Fibroblast of skin of right biceps (primary cell): ENCODE results near the gene CLEC4G.

Experiments used
- DNase-seq: peaks from one replicate; pipeline ENCODE4 v3.0.0-alpha.2; 2013

The CLEC4G gene

GRCh38 chr19:7720351-7720750 is 11.6 kb downstream of the CLEC4G start:
- DNase-seq: no peak

- no peak for DNase-seq
Measured at GRCh38 chr19:7718668-7719067, 13.2 kb downstream of the CLEC4G start.

DNA sequence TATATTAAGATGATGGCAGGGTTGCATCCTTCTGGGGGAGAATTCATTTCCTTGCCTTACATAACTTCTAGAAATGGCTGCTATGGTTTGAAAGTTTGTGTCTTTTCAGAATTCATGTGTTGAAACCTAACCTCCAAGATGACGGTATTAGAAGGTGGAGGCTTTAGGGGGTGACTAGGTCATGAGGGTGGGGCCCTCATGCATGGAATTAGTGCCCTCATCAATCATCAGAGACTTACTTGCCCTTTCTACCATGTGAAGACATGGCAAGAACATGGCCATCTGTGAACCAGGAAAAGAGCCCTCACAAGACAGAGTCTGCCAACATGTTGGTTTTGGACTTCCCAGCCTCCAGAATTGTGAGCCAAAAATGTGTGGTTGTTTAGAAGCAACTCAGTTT is 15.1 kb downstream of the CLEC4G start:
- no peak for DNase-seq

- no peak for DNase-seq
Measured at GRCh38 chr19:7715671-7716070, 16.2 kb downstream of the CLEC4G start.

DNA sequence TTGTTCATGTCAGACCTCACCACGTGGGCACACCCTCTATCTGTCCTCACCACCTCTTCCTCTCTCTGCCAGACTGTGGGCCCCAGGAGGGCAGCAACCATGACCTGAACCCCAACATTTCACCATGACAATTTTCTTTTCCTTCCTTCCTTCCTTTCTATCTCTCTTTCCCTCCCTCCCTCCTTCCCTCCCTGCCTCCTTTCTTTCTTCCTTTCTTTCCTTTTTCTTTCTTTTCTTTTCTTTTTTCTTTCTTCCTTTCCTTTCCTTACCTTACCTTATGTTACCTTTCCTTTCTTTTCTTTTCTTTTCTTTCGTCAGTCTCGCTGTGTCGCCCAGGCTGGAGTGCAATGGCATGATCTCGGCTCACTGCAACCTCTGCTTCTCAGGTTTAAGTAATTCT is 21.3 kb downstream of the CLEC4G start:
- no peak for DNase-seq

DNA sequence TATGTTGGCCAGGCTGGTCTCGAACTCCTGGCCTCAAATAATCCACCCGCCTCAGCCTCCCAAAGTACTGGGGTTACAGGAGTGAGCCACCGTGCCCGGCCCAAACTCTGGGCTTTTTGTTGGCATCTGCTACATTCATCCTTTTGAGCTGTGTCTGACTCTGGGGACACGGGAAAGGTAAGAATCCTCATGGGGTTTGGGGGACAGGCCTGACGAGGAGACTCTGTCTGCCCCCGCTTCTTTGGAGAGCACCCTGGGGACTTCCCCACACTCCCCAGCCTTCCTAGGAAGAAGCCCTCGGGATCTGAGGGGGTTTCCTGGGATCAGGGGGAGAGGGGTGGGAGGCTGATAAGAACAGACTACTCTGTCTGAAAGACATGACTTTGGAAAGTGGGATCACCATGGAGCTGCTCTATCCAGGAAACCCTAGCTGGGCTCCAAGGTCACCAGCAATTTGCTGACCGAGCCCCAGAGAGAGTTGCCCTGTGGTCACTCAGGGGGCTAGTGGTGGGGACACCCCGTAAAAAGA is 21.9 kb downstream of the CLEC4G start:
- DNase-seq: no peak

- no peak for DNase-seq
Measured at GRCh38 chr19:7706955-7707456, 24.9 kb downstream of the CLEC4G start.

GRCh38 chr19:7706188-7706954 is 25.5 kb downstream of the CLEC4G start:
- no peak for DNase-seq

- no peak for DNase-seq
Measured at GRCh38 chr19:7705387-7706187, 26.3 kb downstream of the CLEC4G start.

- DNase-seq: no peak
Measured at GRCh38 chr19:7704280-7705060, 27.4 kb downstream of the CLEC4G start.

DNA sequence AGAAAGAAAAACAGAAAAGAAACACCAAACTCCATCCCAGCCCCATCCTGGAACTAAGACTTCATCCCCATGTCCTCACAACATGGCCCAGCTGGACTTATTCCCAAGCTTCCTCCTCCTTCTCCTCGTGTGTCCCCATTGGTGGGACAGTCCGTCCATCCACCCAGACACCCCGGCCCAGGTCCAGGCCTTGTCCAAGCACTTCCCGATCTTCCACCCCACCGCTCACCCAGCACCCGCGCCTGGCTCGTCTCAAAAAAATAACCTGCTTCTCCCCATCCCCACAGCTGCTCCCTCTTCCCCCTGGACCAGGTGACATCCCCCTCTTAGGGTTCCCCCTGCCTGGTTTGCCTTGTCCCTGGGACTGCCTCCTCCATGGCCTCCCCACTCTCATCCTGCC is 28.6 kb downstream of the CLEC4G start:
- DNase-seq: no peak

DNA sequence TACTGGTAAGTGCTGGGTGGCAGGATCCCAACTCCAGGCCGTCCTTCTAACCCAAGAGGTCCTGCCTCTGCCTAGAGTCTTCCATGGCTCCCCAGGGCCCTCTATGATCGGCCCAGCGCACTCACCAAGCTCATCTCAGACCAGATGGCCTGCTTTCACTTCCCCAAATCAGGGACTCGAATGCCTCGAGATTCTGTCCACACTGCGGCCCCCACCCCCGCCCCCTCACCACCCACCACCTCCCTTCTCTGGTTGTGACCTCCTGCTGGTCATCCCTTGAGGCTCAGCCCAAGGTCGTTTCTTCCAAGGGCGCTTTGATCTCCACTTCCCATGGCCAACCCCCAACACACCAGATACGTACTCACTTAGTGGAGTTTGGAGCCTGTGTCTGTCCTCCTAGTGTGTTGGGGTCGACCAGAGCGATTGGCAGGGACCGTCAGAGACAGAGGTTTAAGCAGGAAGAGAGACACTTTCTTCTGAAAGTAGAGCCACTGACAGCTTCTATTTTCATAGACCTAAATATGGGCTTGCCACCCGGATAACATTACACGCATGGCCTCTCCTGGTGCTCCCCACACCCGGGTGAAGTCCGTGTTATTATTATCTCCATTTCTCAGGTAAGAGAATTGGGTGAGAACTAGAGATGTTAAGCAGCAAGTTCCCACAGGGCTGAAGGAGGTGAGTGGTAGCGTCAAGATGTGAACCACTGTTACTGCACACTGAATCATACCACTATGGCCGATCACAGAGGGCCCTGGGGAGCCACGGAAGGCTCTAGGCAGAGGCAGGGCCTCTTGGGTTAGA is 30.1 kb downstream of the CLEC4G start, which contains the start of gene FCER2:
FCER2 (minus strand) TSS at position 478 of the 804 bp plus-strand sequence. CDS start 2,371 bp downstream, outside the sequence.
- no peak for DNase-seq

DNA sequence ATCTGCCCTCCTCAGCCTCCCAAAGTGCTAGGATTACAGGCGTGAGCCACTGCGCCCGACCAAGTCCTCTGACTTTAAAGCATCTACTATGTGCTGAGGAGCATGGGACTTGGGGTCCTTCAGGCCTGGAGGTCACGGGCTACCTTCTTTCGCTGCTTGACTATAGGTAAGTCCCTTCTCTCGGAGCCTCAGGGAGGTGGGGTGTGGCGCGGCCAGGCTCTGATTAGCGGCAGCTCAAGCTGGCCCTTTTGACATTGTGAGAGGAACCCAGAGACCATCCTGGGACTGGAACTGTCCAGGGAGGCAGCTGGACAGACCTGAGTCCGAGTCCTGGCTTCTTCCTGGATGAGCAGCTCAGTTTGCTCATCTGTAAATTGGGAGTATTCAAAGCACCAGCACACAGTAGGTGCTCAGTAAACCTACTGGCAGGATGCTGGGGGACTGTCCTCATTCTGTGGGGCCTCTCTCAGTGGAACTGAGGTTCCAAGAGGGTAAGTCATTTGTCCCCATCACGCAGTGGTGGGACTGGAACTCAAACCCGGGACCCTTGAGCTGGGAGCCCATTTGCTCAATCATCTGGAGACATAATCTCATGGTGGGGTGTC is 30.8 kb downstream of the CLEC4G start:
- DNase-seq: no peak

DNA sequence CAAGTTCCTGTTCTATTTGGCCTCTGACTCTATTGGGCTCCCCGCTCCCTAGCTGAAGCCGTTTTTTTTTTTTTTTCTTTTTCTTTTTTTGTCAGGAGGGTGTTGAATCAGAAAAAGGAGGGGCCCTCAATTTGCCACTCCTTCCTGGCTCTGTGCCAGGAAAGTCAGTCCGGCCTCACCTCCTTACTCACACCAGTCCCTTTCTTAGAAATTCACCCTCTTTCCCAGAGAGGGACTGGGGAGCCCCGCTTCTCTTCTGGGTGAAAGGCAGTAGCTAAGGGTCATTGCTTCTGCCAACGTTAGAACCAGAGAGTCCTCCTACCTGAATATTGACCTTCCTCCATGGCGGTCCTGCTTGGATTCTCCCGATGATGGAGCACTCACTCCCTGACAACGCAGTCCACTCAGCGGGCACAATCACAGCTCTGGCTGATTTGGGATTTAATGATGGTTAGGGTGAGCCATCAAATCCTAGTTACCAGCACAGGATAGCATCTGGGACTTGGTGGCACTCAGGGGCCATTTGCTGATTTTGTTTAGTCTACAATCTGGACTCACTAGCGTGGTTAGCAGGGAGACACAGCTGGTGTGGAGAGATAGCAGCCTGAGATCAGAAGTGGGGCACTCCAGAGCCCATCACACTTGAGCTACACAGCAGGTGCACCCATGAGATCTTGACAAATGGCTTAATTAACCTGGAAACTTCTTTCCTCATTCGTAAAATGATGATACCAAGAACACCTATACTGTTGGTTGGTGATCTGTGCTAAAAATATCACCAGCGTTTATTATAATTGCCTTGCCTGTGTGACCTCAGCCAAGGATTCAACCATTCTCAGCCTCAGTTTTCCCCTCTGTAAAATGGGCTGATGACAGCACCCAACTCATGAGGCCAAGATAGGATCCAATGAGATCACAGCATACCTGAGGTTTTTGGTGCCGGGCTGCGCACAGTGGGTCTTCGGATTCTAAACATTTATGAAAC is 32.2 kb downstream of the CLEC4G start:
- no peak for DNase-seq

DNA sequence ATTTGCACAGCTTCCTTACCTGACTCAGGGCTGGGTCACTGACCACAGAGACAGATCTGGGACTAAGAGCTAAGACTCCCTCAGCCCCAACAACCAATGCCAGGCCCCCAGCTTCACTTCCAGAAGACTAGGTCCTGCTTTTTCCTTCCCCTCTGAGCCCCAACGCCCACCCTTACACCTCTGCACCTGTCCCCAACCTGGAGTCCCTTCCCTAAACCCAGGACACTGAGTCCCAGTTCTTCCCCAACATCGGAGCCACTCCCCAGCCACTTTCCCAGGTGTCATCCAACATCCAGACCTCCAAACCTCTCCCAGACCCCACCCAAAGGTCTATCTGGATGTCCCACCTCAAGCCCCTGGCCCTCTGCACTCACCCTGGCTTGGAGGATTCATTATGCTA is 32.9 kb downstream of the CLEC4G start:
- DNase-seq: no peak

GRCh38 chr19:7698583-7698982 is 33.3 kb downstream of the CLEC4G start:
- no peak for DNase-seq

DNA sequence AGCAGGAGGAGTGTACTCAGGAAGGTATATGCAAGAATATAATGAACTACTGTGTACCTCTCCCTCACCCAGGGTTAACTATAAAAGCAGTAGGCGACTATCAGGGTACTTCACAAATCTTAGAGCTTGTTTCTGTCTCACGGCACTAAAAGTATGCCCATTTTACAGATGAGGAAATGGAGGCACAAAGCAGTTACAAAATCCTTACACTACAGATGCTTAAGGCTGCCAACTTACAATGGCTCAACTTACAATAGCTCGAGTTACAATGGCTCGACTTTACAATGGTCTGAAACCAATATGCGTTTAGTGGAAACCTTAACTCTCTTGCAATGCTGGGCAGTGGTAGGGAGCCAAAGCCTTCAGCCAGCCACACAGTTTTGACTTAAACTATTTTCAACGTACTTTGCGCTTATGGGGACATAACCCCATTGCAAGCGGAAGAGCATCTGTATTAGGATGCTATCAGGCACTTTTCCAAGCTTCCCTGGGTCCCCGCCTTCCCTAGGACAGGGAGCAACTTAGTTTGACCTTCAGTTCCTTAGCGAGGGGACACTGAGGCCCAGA is 34.1 kb downstream of the CLEC4G start:
- DNase-seq: no peak

- DNase-seq: no peak
Measured at GRCh38 chr19:7694499-7694898, 37.4 kb downstream of the CLEC4G start.

DNA sequence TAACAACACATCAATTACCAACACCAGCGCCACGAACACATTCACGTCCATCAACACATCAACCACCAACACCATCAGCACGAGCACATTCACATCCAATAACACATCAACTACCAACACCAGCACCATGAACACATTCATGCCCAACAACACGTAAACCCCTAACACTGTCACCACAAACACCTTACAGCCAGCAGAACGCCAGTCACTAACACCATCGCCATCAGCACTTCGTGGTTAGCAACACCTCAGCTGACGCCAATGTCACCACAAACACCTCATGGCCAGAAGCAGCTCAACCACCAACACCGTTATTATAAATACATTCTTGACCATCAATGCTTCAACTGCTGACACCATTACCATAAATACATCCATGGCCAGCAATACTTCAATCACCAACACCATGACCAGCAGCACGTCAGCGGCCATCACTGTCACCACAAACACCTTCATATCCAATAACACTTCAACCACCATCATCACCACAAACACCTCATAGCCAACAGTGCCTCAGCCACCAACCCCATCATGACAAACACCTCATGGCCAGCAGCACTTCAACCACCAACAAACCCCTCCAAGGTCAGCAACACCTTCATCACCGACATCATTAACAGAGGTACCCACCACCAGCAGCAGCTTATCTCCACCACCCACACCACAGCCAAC is 39.4 kb downstream of the CLEC4G start:
- DNase-seq: no peak
